Parathyroid adenoma (tissue), 2 donors: Measurements from ENCODE around the gene HDAC5.
A peak's percentile ranks its signal among the peaks of the same experiment; 100 is the strongest.
"Not testable (repeated sequence)": the region's sequence is repeated elsewhere in the genome, so short reads cannot be mapped to it uniquely, and the experiment has no call there.

ENCODE experiments used
- H2AFZ ChIP-seq: fragments of 300-600 bp; sonication (generic); one replicate; pipeline ENCODE4 v1.7.0; 2017; ENCODE audit warnings: antibody characterized with exemption, mild to moderate bottlenecking
- H3K27ac ChIP-seq: fragments of 300-600 bp; sonication (generic); one replicate; pipeline ENCODE4 v1.7.0; 2017
- H3K27me3 ChIP-seq: fragments of 300-600 bp; sonication (generic); one replicate; pipeline ENCODE4 v1.7.0; 2017; ENCODE audit warnings: low read length; ENCODE audit not compliant: control insufficient read depth, insufficient read depth
- H3K36me3 ChIP-seq: fragments of 300-600 bp; sonication (generic); one replicate; pipeline ENCODE4 v1.7.0; 2017; ENCODE audit warnings: low read length; ENCODE audit not compliant: control insufficient read depth, insufficient read depth
- H3K4me1 ChIP-seq: fragments of 300-600 bp; sonication (generic); one replicate; pipeline ENCODE4 v1.7.0; 2017; ENCODE audit warnings: control low read depth
- H3K4me2 ChIP-seq: fragments of 300-600 bp; sonication (generic); one replicate; pipeline ENCODE4 v1.7.0; 2017; ENCODE audit warnings: low read length
- H3K4me3 ChIP-seq: fragments of 300-600 bp; sonication (generic); one replicate; pipeline ENCODE4 v1.7.0; 2017; ENCODE audit warnings: low read depth, low read length
- H3K79me2 ChIP-seq: fragments of 300-600 bp; sonication (generic); one replicate; pipeline ENCODE4 v1.7.0; 2017; ENCODE audit warnings: control low read depth
- H3K9ac ChIP-seq: fragments of 300-600 bp; sonication (generic); one replicate; pipeline ENCODE4 v1.7.0; 2017; ENCODE audit warnings: mild to moderate bottlenecking
- H3K9me3 ChIP-seq: fragments of 300-600 bp; sonication (generic); one replicate; pipeline ENCODE4 v1.7.0; 2017; ENCODE audit warnings: low read length; ENCODE audit not compliant: control insufficient read depth
- CTCF ChIP-seq: fragments of 300-600 bp; sonication (generic); IDR thresholded peaks from one replicate; pipeline ENCODE4 v1.7.0; 2017; ENCODE audit warnings: antibody characterized with exemption, mild to moderate bottlenecking
- donor health status: primary hyperparathyroidism.

The HDAC5 gene

GRCh38 chr17:44137891-44138709 is 14.7 kb upstream of the HDAC5 start:
- no peak overlapping the region for H3K9ac ChIP-seq
- no peaks in the 10 kb centered on the region for H3K36me3 ChIP-seq
- H3K27ac ChIP-seq = no peak overlapping the region
- no peak overlapping the region for H3K4me3 ChIP-seq
- H2AFZ ChIP-seq = peak overlapping the region; percentile 9
- H3K27me3 ChIP-seq = no peaks in the 10 kb centered on the region
- no peaks in the 10 kb centered on the region for H3K9me3 ChIP-seq
- no peaks in the 10 kb centered on the region for H3K79me2 ChIP-seq
- H3K4me2 ChIP-seq = no peak overlapping the region
- TF ChIP-seq CTCF = no peak
- peaks cover 6% of the 10 kb centered on the region for H3K4me1 ChIP-seq

GRCh38 chr17:44134752-44135568 is 11.5 kb upstream of the HDAC5 start:
- no peaks in the 10 kb centered on the region for H3K36me3 ChIP-seq

GRCh38 chr17:44133918-44134476 is 10.6 kb upstream of the HDAC5 start:
- Histone ChIP-seq H3K79me2 (no peaks in the 10 kb centered on the region), H3K4me3 (no peak overlapping the region), H3K27me3 (no peaks in the 10 kb centered on the region), H3K4me2 (no peak overlapping the region), H3K36me3 (no peaks in the 10 kb centered on the region), H3K9me3 (no peaks in the 10 kb centered on the region), H2AFZ (no peak overlapping the region), H3K4me1 (no peaks in the 10 kb centered on the region), H3K9ac (no peak overlapping the region), H3K27ac (no peak overlapping the region)
- TF ChIP-seq CTCF = no peak

More at GRCh38 chr17:44134752-44135568, 11.5 kb upstream of the HDAC5 start:
- Histone ChIP-seq H3K27me3 (no peaks in the 10 kb centered on the region), H3K79me2 (no peaks in the 10 kb centered on the region), H2AFZ (no peak overlapping the region), H3K9me3 (no peaks in the 10 kb centered on the region), H3K27ac (no peak overlapping the region), H3K9ac (no peak overlapping the region), H3K4me3 (no peak overlapping the region), H3K4me1 (no peaks in the 10 kb centered on the region), H3K4me2 (no peak overlapping the region)
- TF ChIP-seq CTCF = no peak

- Histone ChIP-seq H3K27ac (no peak overlapping the region), H2AFZ (no peak overlapping the region)
- no peak for TF ChIP-seq CTCF
Measured at GRCh38 chr17:44132275-44132821, 8.9 kb upstream of the HDAC5 start.

GRCh38 chr17:44131372-44131771 is 7.9 kb upstream of the HDAC5 start:
- H3K79me2 ChIP-seq, H3K9me3 ChIP-seq, H3K4me2 ChIP-seq, H3K27ac ChIP-seq, H3K36me3 ChIP-seq, H3K4me1 ChIP-seq, H3K27me3 ChIP-seq, H2AFZ ChIP-seq, H3K9ac ChIP-seq, H3K4me3 ChIP-seq: not testable (repeated sequence)

More at GRCh38 chr17:44132275-44132821, 8.9 kb upstream of the HDAC5 start:
- no peak overlapping the region for H3K9ac ChIP-seq
- no peaks in the 10 kb centered on the region for H3K36me3 ChIP-seq
- no peak overlapping the region for H3K4me3 ChIP-seq
- H3K79me2 ChIP-seq = no peaks in the 10 kb centered on the region
- no peaks in the 10 kb centered on the region for H3K27me3 ChIP-seq
- no peaks in the 10 kb centered on the region for H3K4me1 ChIP-seq
- H3K9me3 ChIP-seq = no peaks in the 10 kb centered on the region
- no peak overlapping the region for H3K4me2 ChIP-seq
